GM23338 (cell line): ENCODE data around the gene CRB2. TPM values are rescaled to one million over a fixed set of nuclear protein-coding genes. Genes with fewer than 3 reads are reported as not detected.

Experiments used
- ATAC-seq: fragments of 200-7000 bp; cut with Tn5 transposase; 3 replicates; pipeline ENCODE4 v1.9.1; 2020
- DNase-seq: peaks from one replicate; pipeline ENCODE4 v3.0.0-alpha.2; 2015; ENCODE audit warnings: low spot score
- H2AFZ ChIP-seq: fragments of 200-600 bp; sonication (generic); 2 replicates; pipeline ENCODE4 v1.8.0; 2016; ENCODE audit warnings: antibody characterized with exemption, mild to moderate bottlenecking, moderate library complexity
- H3F3A ChIP-seq: fragments of 200-600 bp; sonication (generic); replicated peaks from 2 replicates; pipeline ENCODE4 v1.8.0; 2017; ENCODE audit warnings: antibody characterized with exemption, mixed run types, low read depth
- H3K27ac ChIP-seq: fragments of 200-600 bp; sonication (generic); 2 replicates; pipeline ENCODE4 v1.6.1; 2016; ENCODE audit warnings: low read depth
- H3K27me3 ChIP-seq: fragments of 200-600 bp; sonication (generic); 2 replicates; pipeline ENCODE4 v1.8.0; 2016; ENCODE audit warnings: mild to moderate bottlenecking, mixed run types, moderate library complexity; ENCODE audit not compliant: insufficient read depth
- H3K36me3 ChIP-seq: fragments of 200-600 bp; sonication (generic); 2 replicates; pipeline ENCODE4 v1.8.0; 2016; ENCODE audit warnings: mild to moderate bottlenecking; ENCODE audit not compliant: insufficient read depth
- H3K4me1 ChIP-seq: fragments of 200-600 bp; sonication (generic); 2 replicates; pipeline ENCODE4 v1.8.0; 2016; ENCODE audit warnings: mild to moderate bottlenecking, moderate library complexity; ENCODE audit not compliant: insufficient read depth
- H3K4me2 ChIP-seq: fragments of 200-600 bp; sonication (generic); 2 replicates; pipeline ENCODE4 v1.7.1; 2017; ENCODE audit warnings: mixed run types
- H3K4me3 ChIP-seq: fragments of 200-600 bp; sonication (generic); 2 replicates; pipeline ENCODE4 v1.6.1; 2016; ENCODE audit warnings: mixed run types
- H3K79me2 ChIP-seq: fragments of 200-600 bp; sonication (generic); replicated peaks from 2 replicates; pipeline ENCODE4 v1.8.0; 2017; ENCODE audit warnings: mild to moderate bottlenecking; ENCODE audit not compliant: insufficient read depth
- H3K9me2 ChIP-seq: fragments of 200-600 bp; sonication (generic); 2 replicates; pipeline ENCODE4 v1.8.0; 2017; ENCODE audit not compliant: insufficient read depth
- H4K20me1 ChIP-seq: fragments of 200-600 bp; sonication (generic); replicated peaks from 2 replicates; pipeline ENCODE4 v1.8.0; 2017; ENCODE audit warnings: mild to moderate bottlenecking; ENCODE audit not compliant: insufficient read depth
- H3K27ac Mint-ChIP-seq: 2 replicates; pipeline ENCODE4 v1.8.0; 2020; ENCODE audit warnings: inconsistent platforms, mild to moderate bottlenecking, moderate library complexity, mixed read lengths
- H3K27me3 Mint-ChIP-seq: 3 replicates; pipeline ENCODE4 v1.8.0; 2022; ENCODE audit warnings: low read depth, mild to moderate bottlenecking, moderate library complexity, mixed read lengths, inconsistent platforms; ENCODE audit not compliant: insufficient read depth, poor library complexity
- H3K36me3 Mint-ChIP-seq: 3 replicates; pipeline ENCODE4 v1.8.0; 2021; ENCODE audit warnings: low read depth, mild to moderate bottlenecking, inconsistent platforms, moderate library complexity, mixed read lengths
- H3K4me1 Mint-ChIP-seq: 3 replicates; pipeline ENCODE4 v1.8.0; 2020; ENCODE audit warnings: mild to moderate bottlenecking, inconsistent platforms, mixed read lengths
- H3K4me3 Mint-ChIP-seq: 3 replicates; pipeline ENCODE4 v1.8.0; 2021; ENCODE audit warnings: moderate library complexity, mild to moderate bottlenecking, inconsistent platforms, mixed read lengths
- H3K9me3 Mint-ChIP-seq: 3 replicates; pipeline ENCODE4 v1.8.0; 2020; ENCODE audit warnings: moderate library complexity, mild to moderate bottlenecking, inconsistent platforms, mixed read lengths
- CREB1 ChIP-seq: fragments of 250-450 bp; sonication (Bioruptor Pico); IDR thresholded peaks from 2 replicates; pipeline ENCODE4 v1.5.0; 2020; ENCODE audit warnings: low read depth, mild to moderate bottlenecking, moderate library complexity
- EZH2 ChIP-seq: fragments of 200-600 bp; sonication (generic); IDR thresholded peaks from one replicate; pipeline ENCODE4 v1.8.0; 2017; ENCODE audit warnings: antibody characterized with exemption, mild to moderate bottlenecking, low read depth; ENCODE audit not compliant: unreplicated experiment
- JUNB ChIP-seq: IDR thresholded peaks from one replicate; pipeline ENCODE4 v1.6.1; 2016; ENCODE audit warnings: antibody characterized with exemption; ENCODE audit not compliant: unreplicated experiment
- NANOG ChIP-seq: IDR thresholded peaks from 2 replicates; pipeline ENCODE4 v1.6.1; 2016; ENCODE audit warnings: antibody characterized with exemption, borderline replicate concordance
- REST ChIP-seq: IDR thresholded peaks from one replicate; pipeline ENCODE4 v1.6.1; 2018; ENCODE audit warnings: antibody characterized with exemption; ENCODE audit not compliant: unreplicated experiment
- ZNF114 ChIP-seq: fragments of 250-450 bp; sonication (Bioruptor Pico); IDR thresholded peaks from 2 replicates; pipeline ENCODE4 v1.5.0; 2020; ENCODE audit warnings: mild to moderate bottlenecking, moderate library complexity
- ZNF331 ChIP-seq: fragments of 250-450 bp; sonication (Bioruptor Pico); IDR thresholded peaks from 2 replicates; pipeline ENCODE4 v1.5.0; 2020; ENCODE audit warnings: low read depth, mild to moderate bottlenecking, moderate library complexity
- polyA plus RNA-seq: library from polyadenylated mRNA; unstranded; fragments of >200 nt; fragmentation: Nextera tagmentation; extraction: Ambion mirVana; gene quantifications from 2 replicates; pipeline ENCODE4 v1.2.1, GENCODE V29; 2016
- total RNA-seq: library from RNA; depleted of rRNA; stranded (reverse); fragments of >200 nt; shearing (Covaris generic); gene quantifications from 2 replicates; pipeline ENCODE4 v1.2.3, GENCODE V29; 2014
- TF ChIP-seq, protein P1 (sequence below): IDR thresholded peaks from 2 replicates; pipeline ENCODE4 v1.6.1; 2016; ENCODE audit warnings: antibody characterized with exemption
- TF ChIP-seq, protein P2 (sequence below), 2 experiments: fragments of 200-600 bp in 1 of 2; sonication (generic) in 1 of 2; conservative IDR thresholded peaks; 2 replicates each; pipeline versions ENCODE4 v1.5.1 to v1.6.1; 2016 to 2017; ENCODE audit warnings: antibody characterized with exemption in 2 of 2, low read depth in 2 of 2, mild to moderate bottlenecking in 2 of 2, moderate library complexity in 1 of 2
- TF ChIP-seq, protein P3 (sequence below): fragments of 250-450 bp; sonication (Bioruptor Pico); IDR thresholded peaks from 2 replicates; pipeline ENCODE4 v1.5.0; 2020; ENCODE audit warnings: mild to moderate bottlenecking, moderate library complexity

CRB2 gene
- total and polyA plus RNA-seq, 2 experiments from 2014 or later: 0.34 to 10.2 TPM

- no peaks in the 10 kb centered on the region for H3K36me3 ChIP-seq
- no peak overlapping the region for H3K4me2 ChIP-seq
- H4K20me1 ChIP-seq: no peaks in the 10 kb centered on the region
- TF ChIP-seq NANOG: no peak
- no peak for TF ChIP-seq REST
- TF ChIP-seq EZH2: no peak
- TF ChIP-seq ZNF331 (CRISPR knock-in tag): no peak
- TF ChIP-seq ZNF114 (CRISPR knock-in tag): no peak
- TF ChIP-seq, protein P1, sequence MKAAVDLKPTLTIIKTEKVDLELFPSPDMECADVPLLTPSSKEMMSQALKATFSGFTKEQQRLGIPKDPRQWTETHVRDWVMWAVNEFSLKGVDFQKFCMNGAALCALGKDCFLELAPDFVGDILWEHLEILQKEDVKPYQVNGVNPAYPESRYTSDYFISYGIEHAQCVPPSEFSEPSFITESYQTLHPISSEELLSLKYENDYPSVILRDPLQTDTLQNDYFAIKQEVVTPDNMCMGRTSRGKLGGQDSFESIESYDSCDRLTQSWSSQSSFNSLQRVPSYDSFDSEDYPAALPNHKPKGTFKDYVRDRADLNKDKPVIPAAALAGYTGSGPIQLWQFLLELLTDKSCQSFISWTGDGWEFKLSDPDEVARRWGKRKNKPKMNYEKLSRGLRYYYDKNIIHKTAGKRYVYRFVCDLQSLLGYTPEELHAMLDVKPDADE: no peak
- TF ChIP-seq, protein P2, sequence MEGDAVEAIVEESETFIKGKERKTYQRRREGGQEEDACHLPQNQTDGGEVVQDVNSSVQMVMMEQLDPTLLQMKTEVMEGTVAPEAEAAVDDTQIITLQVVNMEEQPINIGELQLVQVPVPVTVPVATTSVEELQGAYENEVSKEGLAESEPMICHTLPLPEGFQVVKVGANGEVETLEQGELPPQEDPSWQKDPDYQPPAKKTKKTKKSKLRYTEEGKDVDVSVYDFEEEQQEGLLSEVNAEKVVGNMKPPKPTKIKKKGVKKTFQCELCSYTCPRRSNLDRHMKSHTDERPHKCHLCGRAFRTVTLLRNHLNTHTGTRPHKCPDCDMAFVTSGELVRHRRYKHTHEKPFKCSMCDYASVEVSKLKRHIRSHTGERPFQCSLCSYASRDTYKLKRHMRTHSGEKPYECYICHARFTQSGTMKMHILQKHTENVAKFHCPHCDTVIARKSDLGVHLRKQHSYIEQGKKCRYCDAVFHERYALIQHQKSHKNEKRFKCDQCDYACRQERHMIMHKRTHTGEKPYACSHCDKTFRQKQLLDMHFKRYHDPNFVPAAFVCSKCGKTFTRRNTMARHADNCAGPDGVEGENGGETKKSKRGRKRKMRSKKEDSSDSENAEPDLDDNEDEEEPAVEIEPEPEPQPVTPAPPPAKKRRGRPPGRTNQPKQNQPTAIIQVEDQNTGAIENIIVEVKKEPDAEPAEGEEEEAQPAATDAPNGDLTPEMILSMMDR (conservative IDR thresholded peaks at IDR 0.05; ENCODE audit: low read depth in 2 of 2): no peak
- TF ChIP-seq CREB1 (CRISPR knock-in tag): no peak
- TF ChIP-seq, protein P3, sequence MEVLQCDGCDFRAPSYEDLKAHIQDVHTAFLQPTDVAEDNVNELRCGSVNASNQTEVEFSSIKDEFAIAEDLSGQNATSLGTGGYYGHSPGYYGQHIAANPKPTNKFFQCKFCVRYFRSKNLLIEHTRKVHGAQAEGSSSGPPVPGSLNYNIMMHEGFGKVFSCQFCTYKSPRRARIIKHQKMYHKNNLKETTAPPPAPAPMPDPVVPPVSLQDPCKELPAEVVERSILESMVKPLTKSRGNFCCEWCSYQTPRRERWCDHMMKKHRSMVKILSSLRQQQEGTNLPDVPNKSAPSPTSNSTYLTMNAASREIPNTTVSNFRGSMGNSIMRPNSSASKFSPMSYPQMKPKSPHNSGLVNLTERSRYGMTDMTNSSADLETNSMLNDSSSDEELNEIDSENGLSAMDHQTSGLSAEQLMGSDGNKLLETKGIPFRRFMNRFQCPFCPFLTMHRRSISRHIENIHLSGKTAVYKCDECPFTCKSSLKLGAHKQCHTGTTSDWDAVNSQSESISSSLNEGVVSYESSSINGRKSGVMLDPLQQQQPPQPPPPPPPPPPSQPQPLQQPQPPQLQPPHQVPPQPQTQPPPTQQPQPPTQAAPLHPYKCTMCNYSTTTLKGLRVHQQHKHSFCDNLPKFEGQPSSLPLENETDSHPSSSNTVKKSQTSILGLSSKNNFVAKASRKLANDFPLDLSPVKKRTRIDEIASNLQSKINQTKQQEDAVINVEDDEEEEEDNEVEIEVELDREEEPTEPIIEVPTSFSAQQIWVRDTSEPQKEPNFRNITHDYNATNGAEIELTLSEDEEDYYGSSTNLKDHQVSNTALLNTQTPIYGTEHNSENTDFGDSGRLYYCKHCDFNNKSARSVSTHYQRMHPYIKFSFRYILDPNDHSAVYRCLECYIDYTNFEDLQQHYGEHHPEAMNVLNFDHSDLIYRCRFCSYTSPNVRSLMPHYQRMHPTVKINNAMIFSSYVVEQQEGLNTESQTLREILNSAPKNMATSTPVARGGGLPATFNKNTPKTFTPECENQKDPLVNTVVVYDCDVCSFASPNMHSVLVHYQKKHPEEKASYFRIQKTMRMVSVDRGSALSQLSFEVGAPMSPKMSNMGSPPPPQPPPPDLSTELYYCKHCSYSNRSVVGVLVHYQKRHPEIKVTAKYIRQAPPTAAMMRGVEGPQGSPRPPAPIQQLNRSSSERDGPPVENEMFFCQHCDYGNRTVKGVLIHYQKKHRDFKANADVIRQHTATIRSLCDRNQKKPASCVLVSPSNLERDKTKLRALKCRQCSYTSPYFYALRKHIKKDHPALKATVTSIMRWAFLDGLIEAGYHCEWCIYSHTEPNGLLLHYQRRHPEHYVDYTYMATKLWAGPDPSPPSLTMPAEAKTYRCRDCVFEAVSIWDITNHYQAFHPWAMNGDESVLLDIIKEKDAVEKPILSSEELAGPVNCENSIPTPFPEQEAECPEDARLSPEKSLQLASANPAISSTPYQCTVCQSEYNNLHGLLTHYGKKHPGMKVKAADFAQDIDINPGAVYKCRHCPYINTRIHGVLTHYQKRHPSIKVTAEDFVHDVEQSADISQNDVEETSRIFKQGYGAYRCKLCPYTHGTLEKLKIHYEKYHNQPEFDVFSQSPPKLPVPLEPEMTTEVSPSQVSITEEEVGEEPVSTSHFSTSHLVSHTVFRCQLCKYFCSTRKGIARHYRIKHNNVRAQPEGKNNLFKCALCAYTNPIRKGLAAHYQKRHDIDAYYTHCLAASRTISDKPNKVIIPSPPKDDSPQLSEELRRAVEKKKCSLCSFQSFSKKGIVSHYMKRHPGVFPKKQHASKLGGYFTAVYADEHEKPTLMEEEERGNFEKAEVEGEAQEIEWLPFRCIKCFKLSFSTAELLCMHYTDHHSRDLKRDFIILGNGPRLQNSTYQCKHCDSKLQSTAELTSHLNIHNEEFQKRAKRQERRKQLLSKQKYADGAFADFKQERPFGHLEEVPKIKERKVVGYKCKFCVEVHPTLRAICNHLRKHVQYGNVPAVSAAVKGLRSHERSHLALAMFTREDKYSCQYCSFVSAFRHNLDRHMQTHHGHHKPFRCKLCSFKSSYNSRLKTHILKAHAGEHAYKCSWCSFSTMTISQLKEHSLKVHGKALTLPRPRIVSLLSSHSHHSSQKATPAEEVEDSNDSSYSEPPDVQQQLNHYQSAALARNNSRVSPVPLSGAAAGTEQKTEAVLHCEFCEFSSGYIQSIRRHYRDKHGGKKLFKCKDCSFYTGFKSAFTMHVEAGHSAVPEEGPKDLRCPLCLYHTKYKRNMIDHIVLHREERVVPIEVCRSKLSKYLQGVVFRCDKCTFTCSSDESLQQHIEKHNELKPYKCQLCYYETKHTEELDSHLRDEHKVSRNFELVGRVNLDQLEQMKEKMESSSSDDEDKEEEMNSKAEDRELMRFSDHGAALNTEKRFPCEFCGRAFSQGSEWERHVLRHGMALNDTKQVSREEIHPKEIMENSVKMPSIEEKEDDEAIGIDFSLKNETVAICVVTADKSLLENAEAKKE (CRISPR knock-in tag): no peak
- TF ChIP-seq JUNB: no peak
- no peak for ATAC-seq
- H3K79me2 ChIP-seq: no peaks in the 10 kb centered on the region
- no peaks in the 10 kb centered on the region for H3F3A ChIP-seq
- H3K27me3 Mint-ChIP-seq: peaks cover 7% of the 10 kb centered on the region
- no peaks in the 10 kb centered on the region for H3K27me3 ChIP-seq
- DNase-seq: no peak
- H3K9me3 Mint-ChIP-seq: no peaks in the 10 kb centered on the region; the same call in 2 of the 3 replicates
- no peaks in the 10 kb centered on the region for H3K9me2 ChIP-seq
- H3K4me3 ChIP-seq: no peak overlapping the region
- H2AFZ ChIP-seq: peak overlapping the region; percentile 63; the same call in 1 of the 2 replicates
- H3K4me1 ChIP-seq: no peaks in the 10 kb centered on the region; the same call in 1 of the 2 replicates
- H3K4me1 Mint-ChIP-seq: peaks cover 14% of the 10 kb centered on the region
- H3K27ac ChIP-seq: no peak overlapping the region
- H3K36me3 Mint-ChIP-seq: no peaks in the 10 kb centered on the region
- H3K27ac Mint-ChIP-seq: peak overlapping the region; percentile 68; the same call in 1 of the 2 replicates
- no peak overlapping the region for H3K4me3 Mint-ChIP-seq
Measured at GRCh38 chr9:123316053-123316718, 39.8 kb upstream of the CRB2 start.
